HepG2 (cell line): ENCODE results near the gene NEK6. TPM values are rescaled to one million over a fixed set of nuclear protein-coding genes. Genes with fewer than 3 reads are reported as not detected.

ENCODE experiments used
- CSRNP2 ChIP-seq: sonication (generic); formaldehyde crosslinking; conservative IDR thresholded peaks from 2 replicates; pipeline ENCODE4 v1.8.0; 2022; ENCODE audit warnings: low read depth, missing genetic modification reagents
- HMGXB3 ChIP-seq: sonication (generic); formaldehyde crosslinking; IDR thresholded peaks from 2 replicates; pipeline ENCODE4 v1.4.0; 2020; ENCODE audit warnings: missing genetic modification reagents, borderline replicate concordance
- MATR3 ChIP-seq: sonication (generic); formaldehyde crosslinking; IDR thresholded peaks from 2 replicates; pipeline ENCODE4 v1.4.0; 2020; ENCODE audit warnings: missing genetic modification reagents
- MTA3 ChIP-seq: sonication (generic); formaldehyde crosslinking; IDR thresholded peaks from 2 replicates; pipeline ENCODE4 v1.4.0; 2020; ENCODE audit warnings: missing genetic modification reagents
- NR2C2 ChIP-seq: sonication (generic); formaldehyde crosslinking; IDR thresholded peaks from 2 replicates; pipeline ENCODE4 v1.4.0; 2020; ENCODE audit warnings: missing genetic modification reagents, mild to moderate bottlenecking, moderate library complexity, borderline replicate concordance
- TEAD3 ChIP-seq: optimal IDR thresholded peaks from 2 replicates; pipeline ENCODE3; 2016; ENCODE audit warnings: borderline replicate concordance
- TRIM22 ChIP-seq: fragments of 450-650 bp; IDR thresholded peaks from 2 replicates; pipeline ENCODE4 v1.6.1; 2017
- U2AF1 ChIP-seq: fragments of 200-400 bp; formaldehyde crosslinking; optimal IDR thresholded peaks from 2 replicates; pipeline ENCODE3; 2017; ENCODE audit warnings: mild to moderate bottlenecking, low read depth, low read length
- XRCC5 ChIP-seq: fragments of 200-400 bp; formaldehyde crosslinking; optimal IDR thresholded peaks from 2 replicates; pipeline ENCODE3; 2017; ENCODE audit warnings: mild to moderate bottlenecking, low read length
- ZFP36 ChIP-seq: fragments of 150-350 bp; IDR thresholded peaks from 2 replicates; pipeline ENCODE4 v1.6.1; 2018; ENCODE audit warnings: borderline replicate concordance, low read length, low read depth; ENCODE audit not compliant: partially characterized antibody
- ZNF225 ChIP-seq: sonication (generic); formaldehyde crosslinking; IDR thresholded peaks from 2 replicates; pipeline ENCODE4 v1.4.0; 2020; ENCODE audit warnings: mild to moderate bottlenecking, missing genetic modification reagents
- ZNF317 ChIP-seq: sonication (generic); formaldehyde crosslinking; IDR thresholded peaks from 2 replicates; pipeline ENCODE4 v1.5.0; 2020; ENCODE audit warnings: mild to moderate bottlenecking, missing genetic modification reagents
- ZNF335 ChIP-seq: sonication (generic); formaldehyde crosslinking; IDR thresholded peaks from 2 replicates; pipeline ENCODE4 v1.4.0; 2020; ENCODE audit warnings: missing genetic modification reagents
- ZNF609 ChIP-seq: sonication (generic); formaldehyde crosslinking; IDR thresholded peaks from 2 replicates; pipeline ENCODE4 v1.4.0; 2020; ENCODE audit warnings: mild to moderate bottlenecking, missing genetic modification reagents, borderline replicate concordance
- ZNF772 ChIP-seq: sonication (generic); formaldehyde crosslinking; IDR thresholded peaks from 2 replicates; pipeline ENCODE4 v1.5.0; 2020; ENCODE audit warnings: mild to moderate bottlenecking, missing genetic modification reagents
- ZNF891 ChIP-seq: sonication (generic); formaldehyde crosslinking; IDR thresholded peaks from 2 replicates; pipeline ENCODE4 v1.5.0; 2020; ENCODE audit warnings: mild to moderate bottlenecking, missing genetic modification reagents
- ZSCAN29 ChIP-seq: sonication (generic); formaldehyde crosslinking; conservative IDR thresholded peaks from 2 replicates; pipeline ENCODE4 v1.4.0; 2020; ENCODE audit warnings: mild to moderate bottlenecking, missing genetic modification reagents
- polyA plus RNA-seq, 8 experiments: library from polyadenylated mRNA; depleted of rRNA in 3 of 8; stranded (reverse) in 7 of 8; unstranded in 1 of 8; fragments of >200 nt; fragmentation: Illumina TruSeq in 4 of 8; extraction: Trizol in 4 of 8; gene quantifications; 2 replicates each; pipeline versions ENCODE4 v1.2.1 to v1.2.3, GENCODE V29; 2011 to 2016; ENCODE audit warnings: low read depth in 4 of 8, missing spikeins in 1 of 8, mixed read lengths in 1 of 8; ENCODE audit not compliant: insufficient read depth in 1 of 8
- total RNA-seq, 5 experiments: library from RNA; depleted of rRNA; stranded (reverse); fragments of >200 nt; fragmentation: Illumina TruSeq; extraction: Trizol; gene quantifications; 2 replicates each; pipeline ENCODE4 v1.2.3, GENCODE V29; 2016; ENCODE audit warnings: low read depth in 1 of 5

Gene NEK6
- total and polyA plus RNA-seq, 2 of the 13 experiments (the other 11 are each of a cell fraction or from before 2014, with no cell fraction given): 30.4 to 119 TPM

GRCh38 chr9:124222918-124223720, 34.6 kb upstream of the NEK6 start (continued):
- TF ChIP-seq ZNF335 (peak; percentile 55; the same call in 1 of the 2 replicates), TRIM22 (no peak), HMGXB3 (peak; percentile 72; the same call in 1 of the 2 replicates), ZNF891 (CRISPR knock-in tag) (peak; percentile 80; the same call in 1 of the 2 replicates), ZNF772 (CRISPR knock-in tag) (peak; percentile 88; the same call in 1 of the 2 replicates), ZNF225 (CRISPR knock-in tag) (0 out of 2 replicates have a peak, but pooled peaks have one; percentile 40), ZFP36 (no peak), MATR3 (CRISPR knock-in tag) (no peak), XRCC5 (peak; percentile 85), MTA3 (CRISPR knock-in tag) (no peak), TEAD3 (CRISPR knock-in tag) (peak; percentile 79), ZNF317 (peak; percentile 89), ZSCAN29 (CRISPR knock-in tag) (peak; percentile 84), U2AF1 (no peak), ZNF609 (CRISPR knock-in tag) (peak; percentile 85), NR2C2 (CRISPR knock-in tag) (peak; percentile 73), CSRNP2 (CRISPR knock-in tag) (no peak)
